Lower lobe of right lung (tissue), 2 donors: Measurements from ENCODE around the gene MEX3C. TPM values are rescaled to one million over a fixed set of nuclear protein-coding genes. Genes with fewer than 3 reads are reported as not detected.

Experiments used
- ATAC-seq, 2 donors: fragments of 200-7000 bp; cut with Tn5 transposase; one replicate each; pipeline ENCODE4 v1.9.1; 2020 to 2022; ENCODE audit warnings: mild to moderate bottlenecking in 2 of 2, moderate library complexity in 2 of 2
- DNase-seq: peaks from one replicate; pipeline ENCODE4 v3.0.0-alpha.2; 2020
- H3K27ac ChIP-seq: fragments of 200-600 bp; one replicate; pipeline ENCODE4 v1.8.0; 2022
- H3K27me3 ChIP-seq: fragments of 200-600 bp; one replicate; pipeline ENCODE4 v1.8.0; 2022; ENCODE audit warnings: low read depth
- H3K36me3 ChIP-seq: fragments of 200-600 bp; one replicate; pipeline ENCODE4 v1.8.0; 2022; ENCODE audit warnings: mild to moderate bottlenecking
- H3K4me1 ChIP-seq: fragments of 200-600 bp; one replicate; pipeline ENCODE4 v1.8.0; 2022
- H3K4me3 ChIP-seq: fragments of 200-600 bp; one replicate; pipeline ENCODE4 v1.8.0; 2022; ENCODE audit warnings: mild to moderate bottlenecking
- H3K9me3 ChIP-seq: fragments of 200-600 bp; one replicate; pipeline ENCODE4 v1.8.0; 2022
- intact Hi-C: fragments of 100-400 bp; cut with DNase I; formaldehyde crosslinking; loops from one replicate; pipeline ENCODE4 v1.11.0; 2022
- total RNA-seq: library from RNA; stranded (reverse); fragmentation: NEBNext Ultra II Directional; extraction: Animal tissue kit (Norgen Biotek cat#: 25700); gene quantifications from one replicate; pipeline ENCODE4 v1.2.1, GENCODE V29; 2021
- TF ChIP-seq, protein P1 (sequence below): fragments of 200-600 bp; IDR thresholded peaks from one replicate; pipeline ENCODE4 v1.8.0; 2022; ENCODE audit warnings: antibody characterized with exemption, mild to moderate bottlenecking
- donor health status: DM: no; HTN: yes; CAD: no; lungs with severe emphysema.

Gene MEX3C
- total RNA-seq, 1 donor from 2014 or later = 21.2 TPM

DNA sequence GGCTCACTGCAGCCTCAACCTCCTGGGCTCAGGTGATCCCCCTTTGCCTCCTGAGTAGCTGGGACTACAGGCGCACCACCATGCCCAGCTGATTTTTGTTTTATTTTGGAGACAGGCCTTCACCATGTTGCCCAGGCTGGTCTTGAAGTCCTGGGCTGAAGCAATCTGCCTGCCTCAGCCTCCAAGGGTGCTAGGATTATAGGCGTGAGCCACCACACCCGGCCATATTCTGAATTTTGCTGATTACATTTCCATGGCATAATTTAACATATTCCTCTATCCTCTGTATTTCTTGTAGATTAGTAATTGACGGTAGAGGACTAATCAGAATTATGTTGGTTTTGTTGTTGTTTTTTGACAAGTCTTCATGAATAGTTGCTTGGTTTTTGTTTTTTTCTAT, 50.6 kb downstream of the MEX3C start:
- no peaks in the 10 kb centered on the region for H3K36me3 ChIP-seq
- no peaks in the 10 kb centered on the region for H3K27me3 ChIP-seq
- TF ChIP-seq, protein P1, sequence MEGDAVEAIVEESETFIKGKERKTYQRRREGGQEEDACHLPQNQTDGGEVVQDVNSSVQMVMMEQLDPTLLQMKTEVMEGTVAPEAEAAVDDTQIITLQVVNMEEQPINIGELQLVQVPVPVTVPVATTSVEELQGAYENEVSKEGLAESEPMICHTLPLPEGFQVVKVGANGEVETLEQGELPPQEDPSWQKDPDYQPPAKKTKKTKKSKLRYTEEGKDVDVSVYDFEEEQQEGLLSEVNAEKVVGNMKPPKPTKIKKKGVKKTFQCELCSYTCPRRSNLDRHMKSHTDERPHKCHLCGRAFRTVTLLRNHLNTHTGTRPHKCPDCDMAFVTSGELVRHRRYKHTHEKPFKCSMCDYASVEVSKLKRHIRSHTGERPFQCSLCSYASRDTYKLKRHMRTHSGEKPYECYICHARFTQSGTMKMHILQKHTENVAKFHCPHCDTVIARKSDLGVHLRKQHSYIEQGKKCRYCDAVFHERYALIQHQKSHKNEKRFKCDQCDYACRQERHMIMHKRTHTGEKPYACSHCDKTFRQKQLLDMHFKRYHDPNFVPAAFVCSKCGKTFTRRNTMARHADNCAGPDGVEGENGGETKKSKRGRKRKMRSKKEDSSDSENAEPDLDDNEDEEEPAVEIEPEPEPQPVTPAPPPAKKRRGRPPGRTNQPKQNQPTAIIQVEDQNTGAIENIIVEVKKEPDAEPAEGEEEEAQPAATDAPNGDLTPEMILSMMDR = no peak
- H3K9me3 ChIP-seq = no peaks in the 10 kb centered on the region
- no peak overlapping the region for H3K4me3 ChIP-seq
- H3K4me1 ChIP-seq = no peaks in the 10 kb centered on the region
- no peak for DNase-seq
- H3K27ac ChIP-seq = no peak overlapping the region
- no peak for ATAC-seq
- intact Hi-C loops = no loop called here

DNA sequence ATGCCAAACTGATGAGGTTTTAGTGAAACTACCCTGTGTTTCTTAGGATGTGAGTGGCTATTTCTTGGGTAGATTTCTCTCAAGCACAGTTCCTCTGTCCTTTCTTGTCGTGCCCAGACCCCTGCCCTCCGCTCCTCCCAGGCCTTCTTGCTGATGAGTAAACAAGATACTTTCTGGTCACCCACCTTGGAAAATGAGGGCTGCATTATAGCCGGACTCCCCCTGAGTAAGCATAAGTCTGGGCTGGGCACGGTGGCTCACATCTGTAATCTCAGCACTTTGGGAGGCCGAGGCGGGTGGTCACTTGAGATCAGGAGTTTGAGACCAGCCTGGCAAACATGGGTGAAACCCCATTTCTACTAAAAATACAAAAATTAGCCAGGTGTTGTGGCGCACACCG, 58.5 kb downstream of the MEX3C start:
- TF ChIP-seq, protein P1 = no peak
- H3K9me3 ChIP-seq = no peaks in the 10 kb centered on the region
- DNase-seq (no peak), ATAC-seq (no peak)
- H3K4me1 ChIP-seq = no peaks in the 10 kb centered on the region
- intact Hi-C loops = no loop called here
- H3K36me3 ChIP-seq = no peaks in the 10 kb centered on the region
- no peaks in the 10 kb centered on the region for H3K27me3 ChIP-seq
- no peak overlapping the region for H3K27ac ChIP-seq
- H3K4me3 ChIP-seq = no peak overlapping the region

DNA sequence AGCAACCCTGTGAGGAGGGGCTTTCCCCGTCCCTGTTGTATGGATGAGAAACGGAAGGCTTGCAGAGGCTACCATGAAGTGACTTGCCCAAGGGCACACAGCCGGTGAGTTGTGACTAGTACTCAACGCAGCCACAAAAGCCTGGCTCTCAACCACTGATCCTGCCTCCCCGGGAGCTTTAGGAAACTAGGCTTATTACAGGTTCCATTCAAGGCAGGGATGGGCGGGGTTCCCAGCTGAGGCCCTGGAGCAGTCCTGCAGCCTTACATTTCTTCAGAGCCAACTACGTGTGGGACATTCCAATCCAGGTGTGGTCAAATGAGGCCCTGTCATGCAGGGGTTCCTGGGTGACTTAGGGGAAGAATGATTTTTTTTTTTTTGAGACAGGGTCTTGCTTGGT, 59.6 kb downstream of the MEX3C start:
- no peak for DNase-seq
- H3K9me3 ChIP-seq = no peaks in the 10 kb centered on the region
- no peaks in the 10 kb centered on the region for H3K36me3 ChIP-seq
- H3K27me3 ChIP-seq = no peaks in the 10 kb centered on the region
- H3K4me1 ChIP-seq = no peaks in the 10 kb centered on the region
- H3K27ac ChIP-seq = no peak overlapping the region
- TF ChIP-seq, protein P1 = no peak
- intact Hi-C loops = no loop called here
- H3K4me3 ChIP-seq = no peak overlapping the region
- no peak for ATAC-seq

DNA sequence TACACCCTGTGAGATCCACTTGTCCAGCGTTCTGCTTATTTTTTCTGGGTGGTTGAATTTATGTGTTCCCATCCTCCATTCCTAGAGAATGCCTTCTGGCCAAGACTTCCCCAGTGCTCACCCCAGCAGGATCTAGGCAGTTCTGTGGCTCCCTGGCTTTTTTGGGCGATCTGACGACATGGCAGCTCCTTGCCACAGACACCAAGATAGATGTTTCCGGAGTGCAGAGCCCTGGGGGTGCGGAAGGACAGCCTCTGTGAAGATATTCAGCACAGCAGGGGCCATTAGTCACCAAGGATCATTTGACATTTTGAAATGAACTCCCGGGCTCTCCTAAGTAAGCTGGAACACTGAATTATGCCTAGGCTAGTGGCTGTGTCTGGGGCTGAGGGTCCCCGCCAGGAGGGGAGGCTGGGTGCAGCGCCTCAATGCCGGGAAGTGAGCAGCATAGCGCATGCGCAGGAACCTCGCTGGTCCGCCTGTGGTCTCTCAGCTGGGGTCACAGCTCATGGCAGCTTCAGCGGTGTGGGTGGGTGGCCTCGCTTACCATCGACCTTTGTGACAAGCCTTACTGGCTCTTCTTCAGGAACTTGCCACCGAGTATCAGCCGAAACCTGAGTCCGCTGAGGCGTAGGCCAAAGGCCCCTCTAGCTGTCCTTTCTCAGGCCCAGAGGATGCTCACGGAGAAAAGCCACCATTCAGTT, 60.3 kb downstream of the MEX3C start:
- TF ChIP-seq, protein P1 = no peak

DNA sequence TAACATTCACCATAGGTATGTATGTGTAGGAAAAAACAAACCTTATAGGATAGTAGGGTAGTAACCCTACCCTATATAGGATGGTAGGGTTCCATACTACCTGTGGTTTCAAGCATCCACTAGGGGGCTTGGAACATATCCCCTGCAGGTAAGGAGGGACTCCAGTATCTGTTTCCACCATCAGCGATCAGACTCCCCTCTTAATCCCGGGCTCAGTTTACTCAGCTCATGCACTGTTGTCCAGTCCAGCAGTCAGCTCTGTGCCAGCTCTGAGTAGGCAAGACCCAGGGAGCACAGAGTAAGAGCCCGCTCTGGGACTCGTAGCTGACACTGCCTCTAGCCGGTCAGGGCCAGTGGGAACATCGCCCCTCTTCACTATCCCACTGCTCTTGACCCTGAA, 61.7 kb downstream of the MEX3C start:
- intact Hi-C loops = no loop called here
- TF ChIP-seq, protein P1 = peak; percentile 17
- ATAC-seq (no peak), DNase-seq (no peak)
- Histone ChIP-seq H3K27me3 (no peaks in the 10 kb centered on the region), H3K9me3 (no peaks in the 10 kb centered on the region), H3K4me3 (no peak overlapping the region), H3K27ac (no peak overlapping the region), H3K4me1 (no peaks in the 10 kb centered on the region), H3K36me3 (no peaks in the 10 kb centered on the region)

More for the DNA sequence above, 60.3 kb downstream of the MEX3C start:
- DNase-seq (no peak), ATAC-seq (no peak)
- H3K36me3 ChIP-seq = no peaks in the 10 kb centered on the region
- no peak overlapping the region for H3K4me3 ChIP-seq
- no peaks in the 10 kb centered on the region for H3K4me1 ChIP-seq
- intact Hi-C loops = no loop called here
- no peaks in the 10 kb centered on the region for H3K9me3 ChIP-seq
- H3K27me3 ChIP-seq = no peaks in the 10 kb centered on the region
- no peak overlapping the region for H3K27ac ChIP-seq
